Islet precursor cell (in vitro differentiated cells): ENCODE measurements around the gene FUBP1.
"Not testable (repeated sequence)": the region's sequence is repeated elsewhere in the genome, so short reads cannot be mapped to it uniquely, and the experiment has no call there.

Source experiments
- DNase-seq: peaks from one replicate; pipeline ENCODE4 v3.0.0-alpha.2; 2018

Gene FUBP1

GRCh38 chr1:77942400-77943140, 36.3 kb downstream of the FUBP1 start:
- no peak for DNase-seq

GRCh38 chr1:77940921-77941570, 37.8 kb downstream of the FUBP1 start:
- no peak for DNase-seq

GRCh38 chr1:77938651-77939050, 40.2 kb downstream of the FUBP1 start:
- no peak for DNase-seq

- DNase-seq: no peak
Observed at GRCh38 chr1:77929806-77930205, 49.1 kb downstream of the FUBP1 start.

- DNase-seq: no peak
Observed at GRCh38 chr1:77927414-77927813, 51.5 kb downstream of the FUBP1 start.

- no peak for DNase-seq
Observed at GRCh38 chr1:77926561-77927357, 52.1 kb downstream of the FUBP1 start.

GRCh38 chr1:77925956-77926355, 52.9 kb downstream of the FUBP1 start:
- no peak for DNase-seq

GRCh38 chr1:77925518-77925917, 53.4 kb downstream of the FUBP1 start:
- DNase-seq: no peak

- DNase-seq: not testable (repeated sequence)
Observed at GRCh38 chr1:77918918-77919317, 60.0 kb downstream of the FUBP1 start.

GRCh38 chr1:77910116-77910515, 68.8 kb downstream of the FUBP1 start:
- DNase-seq: no peak

GRCh38 chr1:77906624-77907023, 72.2 kb downstream of the FUBP1 start:
- DNase-seq: no peak

- DNase-seq: no peak
Observed at GRCh38 chr1:77906019-77906545, 72.8 kb downstream of the FUBP1 start.

GRCh38 chr1:77905603-77906002, 73.3 kb downstream of the FUBP1 start:
- no peak for DNase-seq

- peak; percentile 65 for DNase-seq
Observed at GRCh38 chr1:77900687-77901293, 78.1 kb downstream of the FUBP1 start.

GRCh38 chr1:77899647-77900320, 79.1 kb downstream of the FUBP1 start:
- DNase-seq: no peak
